SH-SY5Y (cell line): Measurements from ENCODE around the gene EVI5L.

Experiments used
- GATA2 ChIP-seq: IDR thresholded peaks from 2 replicates; pipeline ENCODE4 v1.6.1; 2011; ENCODE audit warnings: mild to moderate bottlenecking, low read depth, low read length
- GATA3 ChIP-seq: IDR thresholded peaks from 2 replicates; pipeline ENCODE4 v1.6.1; 2011; ENCODE audit warnings: low read depth, mild to moderate bottlenecking, low read length, moderate library complexity

DNA sequence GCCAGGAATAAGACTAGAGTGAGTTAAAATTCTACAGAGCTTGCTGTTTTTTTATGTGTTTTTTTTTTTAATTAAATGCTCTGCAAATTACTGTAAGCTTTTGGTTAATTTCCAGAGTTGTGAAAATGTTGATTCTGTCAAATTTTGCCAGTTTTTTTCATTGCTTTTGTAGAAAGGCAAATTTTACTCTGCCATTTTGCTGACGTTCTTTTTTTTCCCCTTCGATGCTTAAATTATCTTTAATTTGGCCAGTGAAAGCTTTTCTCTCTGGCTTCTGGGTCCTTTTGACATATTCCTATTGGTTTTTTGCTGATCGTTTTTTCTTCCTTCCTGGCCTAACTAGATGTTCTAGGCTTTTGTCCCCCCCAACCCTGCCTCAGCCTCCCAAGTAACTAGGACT is 23.8 kb upstream of the EVI5L start:
- TF ChIP-seq GATA2, result no peak
- TF ChIP-seq GATA3, result no peak
